HuH-7 (cell line): ENCODE results near the gene NOL12.
"Not testable (repeated sequence)": the region's sequence is repeated elsewhere in the genome, so short reads cannot be mapped to it uniquely, and the experiment has no call there.

Experiments
- DNase-seq: peaks from one replicate; pipeline ENCODE4 v3.0.0; 2011; ENCODE audit warnings: low spot score

Gene NOL12

GRCh38 chr22:37686002-37686982 is at the start of gene NOL12:
Gene NOL12 (plus strand): TSS chr22:37686343. CDS start chr22:37686393, 50 bp downstream.
- peak; percentile 84 for DNase-seq

GRCh38 chr22:37636949-37637273 is 49.2 kb upstream of the NOL12 start:
- DNase-seq, result no peak

GRCh38 chr22:37638391-37639069 is 47.6 kb upstream of the NOL12 start:
- DNase-seq, result peak; percentile 64

- peak; percentile 75 for DNase-seq
Observed at GRCh38 chr22:37639070-37639760, 46.9 kb upstream of the NOL12 start, which contains the start of gene SH3BP1. Gene SH3BP1 (plus strand): TSS chr22:37639669. CDS start chr22:37639788, 119 bp downstream.

GRCh38 chr22:37639771-37640590 is 46.2 kb upstream of the NOL12 start:
- DNase-seq, result peak; percentile 75

GRCh38 chr22:37640591-37641560 is 45.3 kb upstream of the NOL12 start:
- DNase-seq, result no peak

- DNase-seq, result no peak
Observed at GRCh38 chr22:37641561-37641949, 44.6 kb upstream of the NOL12 start.

- peak; percentile 94 for DNase-seq
Observed at GRCh38 chr22:37643225-37643847, 42.8 kb upstream of the NOL12 start.

- DNase-seq, result no peak
Observed at GRCh38 chr22:37647317-37647716, 38.8 kb upstream of the NOL12 start.

GRCh38 chr22:37647928-37648327 is 38.2 kb upstream of the NOL12 start:
- DNase-seq, result no peak

- DNase-seq, result no peak
Observed at GRCh38 chr22:37650463-37651136, 35.5 kb upstream of the NOL12 start.

GRCh38 chr22:37654563-37655251 is 31.4 kb upstream of the NOL12 start:
- no peak for DNase-seq

GRCh38 chr22:37655252-37655563 is 30.9 kb upstream of the NOL12 start:
- DNase-seq, result no peak

GRCh38 chr22:37656583-37656982 is 29.6 kb upstream of the NOL12 start:
- DNase-seq, result not testable (repeated sequence)

- DNase-seq, result peak; percentile 64
Observed at GRCh38 chr22:37657590-37658132, 28.5 kb upstream of the NOL12 start.

- peak; percentile 100 for DNase-seq
Observed at GRCh38 chr22:37658133-37659065, 27.7 kb upstream of the NOL12 start, which contains the start of gene PDXP. Gene PDXP (plus strand): TSS chr22:37658723. CDS start chr22:37658783, 60 bp downstream.
